Measurements from ENCODE around the gene ADGRV1.
"Not testable (repeated sequence)": the region's sequence is repeated elsewhere in the genome, so short reads cannot be mapped to it uniquely, and the experiment has no call there.

ADGRV1 gene

DNA sequence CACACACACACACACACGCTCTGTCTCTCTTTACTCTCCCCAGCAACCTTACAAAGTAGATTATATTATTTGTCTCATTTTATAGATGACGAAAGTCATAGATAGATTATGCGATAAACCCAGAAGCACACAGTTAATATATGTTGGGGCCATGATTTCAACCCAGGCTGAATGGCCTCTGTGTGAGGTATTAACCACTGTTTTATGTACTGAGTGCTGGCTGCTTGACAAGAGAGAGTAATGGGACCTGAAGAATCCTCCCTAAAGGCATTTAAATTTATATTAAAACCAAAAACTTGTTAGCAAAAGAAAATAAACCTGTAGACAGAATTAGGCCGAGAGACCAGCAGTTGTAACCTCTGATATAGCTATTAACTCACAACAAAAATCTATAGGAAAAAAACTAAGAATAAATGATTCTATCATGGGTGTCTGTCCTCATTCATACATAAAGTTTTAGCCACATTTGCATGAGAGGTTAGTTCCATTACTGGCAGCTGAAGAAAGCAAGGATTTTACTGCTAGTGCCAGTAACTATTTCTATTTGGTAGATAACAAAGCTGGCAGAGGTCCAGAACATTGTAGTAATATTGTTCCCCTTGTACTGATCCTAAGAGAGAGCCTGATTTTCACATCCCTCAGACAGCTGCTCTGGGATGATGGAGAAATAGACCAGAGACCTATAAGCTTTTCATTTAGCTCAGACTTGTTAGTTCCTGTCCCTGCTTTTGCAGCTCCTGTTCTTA lies 250.9 kb downstream of the ADGRV1 start:
- Histone ChIP-seq H3K9ac (ENCODE audit: low read depth, low read length) (no peak overlapping the region), H4K20me1 (ENCODE audit: insufficient read depth, low read length) (no peaks in the 10 kb centered on the region), H3K4me3 (ENCODE audit: low read depth in 1 of 2, low read length in 2 of 2) (no peak overlapping the region), H3K27me3 (ENCODE audit: insufficient read depth, low read length, poor library complexity) (no peaks in the 10 kb centered on the region), H3K4me2 (ENCODE audit: insufficient read depth, low read length) (no peak overlapping the region), H3K36me3 (ENCODE audit: insufficient read depth, low read length) (no peaks in the 10 kb centered on the region), H3K27ac (ENCODE audit: low read length) (no peak overlapping the region), H3K9me3 (ENCODE audit: insufficient read depth, low read length, severe bottlenecking) (no peaks in the 10 kb centered on the region), H3K4me1 (ENCODE audit: insufficient read depth, low read length) (no peaks in the 10 kb centered on the region), H2AFZ (ENCODE audit: low read depth, low read length) (no peak overlapping the region), H3K79me2 (ENCODE audit: insufficient read depth, low read length) (no peaks in the 10 kb centered on the region)
- TF ChIP-seq CTCF (IDR thresholded peaks at IDR 0.05; ENCODE audit: borderline replicate concordance, extremely low read depth, low read length, poor library complexity, severe bottlenecking) (no peak), EZH2 (IDR thresholded peaks at IDR 0.05; ENCODE audit: borderline replicate concordance, low read depth, low read length, severe bottlenecking) (no peak)
- ATAC-seq (ENCODE audit: insufficient read depth, low read depth), result no peak
- DNase-seq, result no peak

DNA sequence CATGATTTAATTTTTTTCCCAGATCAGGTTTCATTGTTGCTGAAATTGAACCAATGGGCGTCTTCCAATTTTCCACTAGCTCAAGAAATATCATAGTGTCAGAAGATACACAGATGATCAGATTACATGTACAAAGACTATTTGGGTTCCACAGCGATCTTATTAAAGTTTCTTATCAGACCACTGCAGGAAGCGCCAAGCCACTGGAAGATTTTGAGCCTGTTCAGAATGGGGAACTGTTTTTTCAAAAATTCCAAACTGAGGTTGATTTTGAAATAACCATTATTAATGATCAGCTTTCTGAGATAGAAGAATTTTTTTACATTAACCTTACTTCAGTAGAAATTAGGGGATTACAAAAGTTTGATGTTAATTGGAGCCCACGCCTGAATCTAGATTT lies 251.6 kb downstream of the ADGRV1 start:
- H3K4me2 ChIP-seq (ENCODE audit: insufficient read depth, low read length), result no peak overlapping the region
- H3K9me3 ChIP-seq (ENCODE audit: insufficient read depth, low read length, severe bottlenecking), result no peaks in the 10 kb centered on the region
- ATAC-seq (ENCODE audit: insufficient read depth, low read depth) (no peak), DNase-seq (no peak)
- no peaks in the 10 kb centered on the region for H3K4me1 ChIP-seq (ENCODE audit: insufficient read depth, low read length)
- H3K79me2 ChIP-seq (ENCODE audit: insufficient read depth, low read length), result no peaks in the 10 kb centered on the region
- no peaks in the 10 kb centered on the region for H3K36me3 ChIP-seq (ENCODE audit: insufficient read depth, low read length)
- no peaks in the 10 kb centered on the region for H3K27me3 ChIP-seq (ENCODE audit: insufficient read depth, low read length, poor library complexity)
- TF ChIP-seq EZH2 (IDR thresholded peaks at IDR 0.05; ENCODE audit: borderline replicate concordance, low read depth, low read length, severe bottlenecking) (no peak), CTCF (IDR thresholded peaks at IDR 0.05; ENCODE audit: borderline replicate concordance, extremely low read depth, low read length, poor library complexity, severe bottlenecking) (no peak)
- no peak overlapping the region for H2AFZ ChIP-seq (ENCODE audit: low read depth, low read length)
- H3K4me3 ChIP-seq (ENCODE audit: low read depth in 1 of 2, low read length in 2 of 2), result no peak overlapping the region
- no peak overlapping the region for H3K9ac ChIP-seq (ENCODE audit: low read depth, low read length)
- no peak overlapping the region for H3K27ac ChIP-seq (ENCODE audit: low read length)
- no peaks in the 10 kb centered on the region for H4K20me1 ChIP-seq (ENCODE audit: insufficient read depth, low read length)

DNA sequence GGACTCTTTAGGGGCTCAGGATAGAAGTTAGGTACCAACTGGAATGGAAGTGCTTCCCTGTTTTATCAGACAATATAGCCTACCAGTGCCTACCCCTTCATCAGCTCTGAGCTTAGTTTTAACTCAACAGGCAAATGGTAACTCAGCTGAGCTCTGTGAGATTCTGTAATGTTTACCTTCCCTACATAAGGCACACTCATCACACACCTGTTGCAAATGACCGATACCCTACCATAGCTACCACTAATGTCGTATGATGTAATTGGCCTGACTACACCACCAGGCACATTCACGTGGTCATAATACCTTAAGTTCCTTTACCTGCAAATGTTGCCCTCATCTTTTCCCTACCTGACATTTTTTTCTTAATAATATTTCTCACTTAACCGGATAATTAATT lies 254.8 kb downstream of the ADGRV1 start:
- H3K4me1 ChIP-seq (ENCODE audit: insufficient read depth, low read length), result no peaks in the 10 kb centered on the region
- H3K4me2 ChIP-seq (ENCODE audit: insufficient read depth, low read length), result no peak overlapping the region
- H4K20me1 ChIP-seq (ENCODE audit: insufficient read depth, low read length), result no peaks in the 10 kb centered on the region
- H2AFZ ChIP-seq (ENCODE audit: low read depth, low read length), result no peak overlapping the region
- no peak for ATAC-seq (ENCODE audit: insufficient read depth, low read depth)
- no peaks in the 10 kb centered on the region for H3K9me3 ChIP-seq (ENCODE audit: insufficient read depth, low read length, severe bottlenecking)
- no peaks in the 10 kb centered on the region for H3K36me3 ChIP-seq (ENCODE audit: insufficient read depth, low read length)
- no peak for DNase-seq
- no peaks in the 10 kb centered on the region for H3K79me2 ChIP-seq (ENCODE audit: insufficient read depth, low read length)
- no peak overlapping the region for H3K4me3 ChIP-seq (ENCODE audit: low read depth in 1 of 2, low read length in 2 of 2)
- no peak overlapping the region for H3K27ac ChIP-seq (ENCODE audit: low read length)
- no peaks in the 10 kb centered on the region for H3K27me3 ChIP-seq (ENCODE audit: insufficient read depth, low read length, poor library complexity)
- H3K9ac ChIP-seq (ENCODE audit: low read depth, low read length), result no peak overlapping the region
- TF ChIP-seq EZH2 (IDR thresholded peaks at IDR 0.05; ENCODE audit: borderline replicate concordance, low read depth, low read length, severe bottlenecking) (no peak), CTCF (IDR thresholded peaks at IDR 0.05; ENCODE audit: borderline replicate concordance, extremely low read depth, low read length, poor library complexity, severe bottlenecking) (no peak)

- not testable (repeated sequence) for ATAC-seq (ENCODE audit: insufficient read depth, low read depth); H2AFZ ChIP-seq (ENCODE audit: low read depth, low read length); H3K9ac ChIP-seq (ENCODE audit: low read depth, low read length)
Measured at GRCh38 chr5:90822062-90822461, 263.5 kb downstream of the ADGRV1 start.

More at GRCh38 chr5:90822062-90822461, 263.5 kb downstream of the ADGRV1 start:
- not testable (repeated sequence) for H3K36me3 ChIP-seq (ENCODE audit: insufficient read depth, low read length); DNase-seq; H3K27ac ChIP-seq (ENCODE audit: low read length); H4K20me1 ChIP-seq (ENCODE audit: insufficient read depth, low read length); H3K9me3 ChIP-seq (ENCODE audit: insufficient read depth, low read length, severe bottlenecking); H3K4me2 ChIP-seq (ENCODE audit: insufficient read depth, low read length); H3K4me1 ChIP-seq (ENCODE audit: insufficient read depth, low read length); H3K27me3 ChIP-seq (ENCODE audit: insufficient read depth, low read length, poor library complexity); H3K4me3 ChIP-seq (ENCODE audit: low read depth in 1 of 2, low read length in 2 of 2); H3K79me2 ChIP-seq (ENCODE audit: insufficient read depth, low read length)

Data from DND-41 (cell line).